ENCODE measurements around the gene BTBD9.
"Not testable (repeated sequence)": the region's sequence is repeated elsewhere in the genome, so short reads cannot be mapped to it uniquely, and the experiment has no call there.

The BTBD9 gene

GRCh38 chr6:38636027-38636426 lies 3.7 kb downstream of the BTBD9 start:
- TF ChIP-seq CTCF (IDR thresholded peaks at IDR 0.05; ENCODE audit: low read depth, low read length), result no peak
- H3K4me3 ChIP-seq (ENCODE audit: low read depth, low read length), result no peak overlapping the region
- no peaks in the 10 kb centered on the region for H3K9me3 ChIP-seq (ENCODE audit: severe bottlenecking)
- no peaks in the 10 kb centered on the region for H3K27me3 ChIP-seq (ENCODE audit: insufficient read depth, low read depth, severe bottlenecking)
- DNase-seq, result no peak
- H3K27ac ChIP-seq, result no peak overlapping the region
- peaks cover 5% of the 10 kb centered on the region for H3K36me3 ChIP-seq

GRCh38 chr6:38634518-38634917 lies 5.2 kb downstream of the BTBD9 start:
- Histone ChIP-seq H3K9me3 (ENCODE audit: severe bottlenecking) (no peaks in the 10 kb centered on the region), H3K27me3 (ENCODE audit: insufficient read depth, low read depth, severe bottlenecking) (no peaks in the 10 kb centered on the region), H3K36me3 (no peaks in the 10 kb centered on the region; the same call in 1 of the 2 replicates), H3K27ac (no peak overlapping the region), H3K4me3 (ENCODE audit: low read depth, low read length) (no peak overlapping the region)
- TF ChIP-seq CTCF (IDR thresholded peaks at IDR 0.05; ENCODE audit: low read depth, low read length), result no peak
- DNase-seq, result no peak

GRCh38 chr6:38632490-38632889 lies 7.2 kb downstream of the BTBD9 start:
- no peak overlapping the region for H3K4me3 ChIP-seq (ENCODE audit: low read depth, low read length)

GRCh38 chr6:38631186-38631783 lies 8.4 kb downstream of the BTBD9 start:
- Histone ChIP-seq H3K27ac (no peak overlapping the region), H3K27me3 (ENCODE audit: insufficient read depth, low read depth, severe bottlenecking) (no peaks in the 10 kb centered on the region), H3K9me3 (ENCODE audit: severe bottlenecking) (no peaks in the 10 kb centered on the region), H3K36me3 (no peaks in the 10 kb centered on the region; the same call in 1 of the 2 replicates), H3K4me3 (ENCODE audit: low read depth, low read length) (no peak overlapping the region)
- no peak for TF ChIP-seq CTCF (IDR thresholded peaks at IDR 0.05; ENCODE audit: low read depth, low read length)
- DNase-seq, result no peak

More at GRCh38 chr6:38632490-38632889, 7.2 kb downstream of the BTBD9 start:
- Histone ChIP-seq H3K36me3 (no peaks in the 10 kb centered on the region; the same call in 1 of the 2 replicates), H3K27ac (no peak overlapping the region), H3K9me3 (ENCODE audit: severe bottlenecking) (no peaks in the 10 kb centered on the region), H3K27me3 (ENCODE audit: insufficient read depth, low read depth, severe bottlenecking) (no peaks in the 10 kb centered on the region)
- no peak for DNase-seq
- no peak for TF ChIP-seq CTCF (IDR thresholded peaks at IDR 0.05; ENCODE audit: low read depth, low read length)

- peaks cover 12% of the 10 kb centered on the region for H3K9me3 ChIP-seq (ENCODE audit: severe bottlenecking)
- no peak for DNase-seq
Observed at GRCh38 chr6:38625217-38625616, 14.5 kb downstream of the BTBD9 start.

GRCh38 chr6:38619342-38619741 lies 20.4 kb downstream of the BTBD9 start:
- DNase-seq; H3K27ac ChIP-seq; H3K4me3 ChIP-seq (ENCODE audit: low read depth, low read length); H3K36me3 ChIP-seq; H3K27me3 ChIP-seq (ENCODE audit: insufficient read depth, low read depth, severe bottlenecking): not testable (repeated sequence)
- H3K9me3 ChIP-seq (ENCODE audit: severe bottlenecking), result peaks cover 12% of the 10 kb centered on the region

More at GRCh38 chr6:38625217-38625616, 14.5 kb downstream of the BTBD9 start:
- TF ChIP-seq CTCF (IDR thresholded peaks at IDR 0.05; ENCODE audit: low read depth, low read length), result no peak
- H3K4me3 ChIP-seq (ENCODE audit: low read depth, low read length), result no peak overlapping the region
- no peaks in the 10 kb centered on the region for H3K27me3 ChIP-seq (ENCODE audit: insufficient read depth, low read depth, severe bottlenecking)
- H3K27ac ChIP-seq, result no peak overlapping the region
- H3K36me3 ChIP-seq, result no peaks in the 10 kb centered on the region

- not testable (repeated sequence) for H3K36me3 ChIP-seq; DNase-seq; H3K4me3 ChIP-seq (ENCODE audit: low read depth, low read length); H3K27me3 ChIP-seq (ENCODE audit: insufficient read depth, low read depth, severe bottlenecking); H3K9me3 ChIP-seq (ENCODE audit: severe bottlenecking); H3K27ac ChIP-seq
Observed at GRCh38 chr6:38618301-38618700, 21.4 kb downstream of the BTBD9 start.

All from WERI-Rb-1 (cell line).